Measurements from ENCODE around the gene GJD2. TPM values are rescaled to one million over a fixed set of nuclear protein-coding genes. Genes with fewer than 3 reads are reported as not detected.
A peak's percentile ranks its signal among the peaks of the same experiment; 100 is the strongest.

Gene GJD2
- not detected in 2 replicates for total RNA-seq (2014; rRNA removed)
- Bru-seq, nascent RNA, result not detected
- percentile 12 among the genes with signal in this experiment for BruChase-seq, experiment 1, labeled RNA remaining after a 6-hour chase
- BruChase-seq, experiment 2, labeled RNA remaining after a 2-hour chase, result percentile 6 among the genes with signal in this experiment
- long read RNA-seq, result 0 reads

- DNase-seq (no peak), ATAC-seq (no peak)
- no peaks in the 10 kb centered on the region for H3K4me1 ChIP-seq (ENCODE audit: insufficient read depth, low read length)
- peak; percentile 39 for TF ChIP-seq EZH2 (IDR thresholded peaks at IDR 0.05; ENCODE audit: low read length, unreplicated experiment)
- no peak for TF ChIP-seq CTCF (conservative IDR thresholded peaks at IDR 0.05; ENCODE audit: low read depth, low read length)
- TF ChIP-seq EZH2phosphoT487 (IDR thresholded peaks at IDR 0.05; ENCODE audit: borderline replicate concordance, low read length), result 0 out of 2 replicates have a peak, but pooled peaks have one; percentile 20
- no peak within 1 kb of the TSS for H2AFZ ChIP-seq (ENCODE audit: low read length)
- peaks cover 69% of the 10 kb centered on the region for H3K27me3 ChIP-seq (ENCODE audit: low read length)
- ChIA-PET CTCF (no interaction called here), POLR2A (ENCODE audit: unreplicated experiment) (no interaction called here)
- no peaks in the 10 kb centered on the region for H3K9me2 ChIP-seq (replicated peaks; ENCODE audit: low read length)
- H3K4me2 ChIP-seq (ENCODE audit: low read length), result no peak within 1 kb of the TSS
- no TSS peak for BruUV-seq (replicated peaks)
- H3K9ac ChIP-seq (ENCODE audit: low read length), result no peak within 1 kb of the TSS
- H3K4me3 ChIP-seq (ENCODE audit: low read length), result no peak within 1 kb of the TSS
- no peaks in the 10 kb centered on the region for H4K20me1 ChIP-seq (ENCODE audit: low read length)
- intact Hi-C loops (cut with micrococcal nuclease), result no loop called here
- no peaks in the 10 kb centered on the region for H3K79me2 ChIP-seq (ENCODE audit: low read length)
- no peaks in the 10 kb centered on the region for H3K9me3 ChIP-seq (ENCODE audit: low read length)
- no peaks in the 10 kb centered on the region for H3K36me3 ChIP-seq (ENCODE audit: low read depth, low read length)
- no peaks in the 10 kb centered on the region for H3F3A ChIP-seq (ENCODE audit: low read length, unreplicated experiment)
- no peak within 1 kb of the TSS for H3K27ac ChIP-seq (ENCODE audit: low read length)
Observed at GRCh38 chr15:34754674-34755418, at the start of gene GJD2. TSS of gene GJD2 (minus strand) at chr15:34754998. CDS start at chr15:34754488, 510 bp downstream.

- TF ChIP-seq EZH2 (IDR thresholded peaks at IDR 0.05; ENCODE audit: low read length, unreplicated experiment) (no peak), EZH2phosphoT487 (IDR thresholded peaks at IDR 0.05; ENCODE audit: borderline replicate concordance, low read length) (no peak), CTCF (conservative IDR thresholded peaks at IDR 0.05; ENCODE audit: low read depth, low read length) (no peak)
- Histone ChIP-seq H3K27me3 (ENCODE audit: low read length) (no peaks in the 10 kb centered on the region), H3K4me1 (ENCODE audit: insufficient read depth, low read length) (no peaks in the 10 kb centered on the region), H3K9ac (ENCODE audit: low read length) (no peak overlapping the region), H3K36me3 (ENCODE audit: low read depth, low read length) (no peaks in the 10 kb centered on the region), H3K4me3 (ENCODE audit: low read length) (no peak overlapping the region), H3K79me2 (ENCODE audit: low read length) (no peaks in the 10 kb centered on the region), H3K27ac (ENCODE audit: low read length) (no peak overlapping the region), H2AFZ (ENCODE audit: low read length) (no peak overlapping the region), H4K20me1 (ENCODE audit: low read length) (no peaks in the 10 kb centered on the region), H3F3A (ENCODE audit: low read length, unreplicated experiment) (no peaks in the 10 kb centered on the region), H3K4me2 (ENCODE audit: low read length) (no peak overlapping the region), H3K9me3 (ENCODE audit: low read length) (no peaks in the 10 kb centered on the region), H3K9me2 (replicated peaks; ENCODE audit: low read length) (no peaks in the 10 kb centered on the region)
- ATAC-seq (no peak), DNase-seq (no peak)
- ChIA-PET POLR2A (ENCODE audit: unreplicated experiment) (no interaction called here), CTCF (no interaction called here)
- intact Hi-C loops (cut with micrococcal nuclease), result loop anchor here (10.0 kb wide), 1 partner anchor 101 kb away; no protein-coding TSS in a partner anchor
- BruUV-seq (replicated peaks), result no TSS peak
Observed at GRCh38 chr15:34804113-34804512, 49.3 kb upstream of the GJD2 start.

Measured in PC-3 (cell line).